Esophagus squamous epithelium (tissue), 5 donors: ENCODE measurements around the gene PRKN. TPM values are rescaled to one million over a fixed set of nuclear protein-coding genes. Genes with fewer than 3 reads are reported as not detected.

Source experiments
- DNase-seq: peaks from one replicate; lab custom pipeline; 2025; lab: John Stamatoyannopoulos, UW
- H3K27ac ChIP-seq, 4 donors: fragments of 200-600 bp; sonication (generic); one replicate each; pipeline ENCODE4 v1.5.1; 2016 to 2019; ENCODE audit warnings: mild to moderate bottlenecking in 1 of 4
- H3K27me3 ChIP-seq, 4 donors: fragments of 200-600 bp; sonication (generic); 1 replicate in 3 of 4; 2 replicates in 1 of 4; pipeline versions ENCODE4 v1.5.1 to v1.6.0; 2017 to 2021; ENCODE audit warnings: antibody characterized with exemption in 1 of 4
- H3K36me3 ChIP-seq, 3 donors: fragments of 200-600 bp; sonication (generic); one replicate each; pipeline ENCODE4 v1.5.1; 2016 to 2019
- H3K4me1 ChIP-seq, 3 donors: fragments of 200-600 bp; sonication (generic); one replicate each; pipeline ENCODE4 v1.5.1; 2017 to 2019
- H3K4me3 ChIP-seq, 4 donors: fragments of 200-600 bp; sonication (generic); 1 replicate in 3 of 4; 2 replicates in 1 of 4; pipeline ENCODE4 v1.5.1; 2016 to 2019; ENCODE audit warnings: mild to moderate bottlenecking in 2 of 4, moderate library complexity in 1 of 4
- H3K9me3 ChIP-seq, 3 donors: fragments of 200-600 bp; sonication (generic); one replicate each; pipeline ENCODE4 v1.5.1; 2016 to 2019
- CTCF ChIP-seq, 6 experiments: fragments of 450-650 bp in 4 of 6; fragments of 200-600 bp in 2 of 6; sonication (generic) in 2 of 6; IDR thresholded peaks; one replicate each; pipeline ENCODE4 v1.5.1; 2016 to 2019; ENCODE audit warnings: antibody characterized with exemption in 6 of 6, mild to moderate bottlenecking in 4 of 6, moderate library complexity in 4 of 6
- POLR2A ChIP-seq, 4 donors: fragments of 450-650 bp; IDR thresholded peaks; one replicate each; pipeline ENCODE4 v1.6.1; 2017; ENCODE audit warnings: antibody characterized with exemption in 4 of 4, mild to moderate bottlenecking in 4 of 4, moderate library complexity in 3 of 4
- WGBS, 2 donors: methylation state at CpG; one replicate each; pipeline ENCODE4 v1.1.5; 2018; 5-methylcytosine and 5-hydroxymethylcytosine counted together
- intact Hi-C: fragments of 100-400 bp; cut with DNase I; formaldehyde crosslinking; loops from one replicate; pipeline ENCODE4 v1.15.0; 2022
- total RNA-seq, 4 donors: library from RNA; depleted of rRNA; stranded (reverse); fragments of >200 nt; gene quantifications; one replicate each; pipeline ENCODE4 v1.1.0, GENCODE V29; 2016
- donor health status: DM: yes; HTN: yes; CAD: no.

Gene PRKN
- total RNA-seq, 4 donors from 2014 or later, result 0.70 to 5.5 (median 2.2) TPM

DNA sequence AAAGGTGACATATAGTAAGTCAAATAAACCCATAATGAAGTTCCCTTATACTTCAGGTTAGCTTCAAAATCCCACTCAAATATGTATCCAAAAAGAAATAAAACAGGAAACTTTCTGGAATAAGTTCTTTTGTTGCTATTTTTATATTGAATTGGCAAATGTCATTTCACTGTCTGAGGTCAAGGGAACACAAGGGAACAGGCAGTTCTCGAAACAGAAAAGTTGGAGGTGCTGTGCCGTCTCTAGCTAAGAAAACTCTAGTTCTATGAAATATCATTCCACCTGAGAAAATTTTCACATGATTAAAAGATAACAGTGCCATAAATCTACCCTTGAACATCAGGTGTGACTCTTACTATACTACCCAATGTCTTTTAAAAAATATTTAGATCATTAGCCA lies 358.5 kb downstream of the PRKN start:
- TF ChIP-seq POLR2A (IDR thresholded peaks at IDR 0.05) (no peak), CTCF (IDR thresholded peaks at IDR 0.05) (no peak)
- no peak overlapping the region for H3K27ac ChIP-seq
- no peaks in the 10 kb centered on the region for H3K9me3 ChIP-seq
- intact Hi-C loops, result no loop called here
- no peaks in the 10 kb centered on the region for H3K27me3 ChIP-seq
- no peak for DNase-seq
- H3K36me3 ChIP-seq, result no peaks in the 10 kb centered on the region
- no peak overlapping the region for H3K4me3 ChIP-seq
- no peaks in the 10 kb centered on the region for H3K4me1 ChIP-seq
- WGBS, 2 donors, result 89 to 91% methylated on average over 2 of the region's 2 CpGs

- Histone ChIP-seq H3K4me3 (no peak overlapping the region), H3K9me3 (no peaks in the 10 kb centered on the region), H3K27me3 (no peaks in the 10 kb centered on the region), H3K27ac (no peak overlapping the region), H3K4me1 (no peaks in the 10 kb centered on the region), H3K36me3 (no peaks in the 10 kb centered on the region)
- intact Hi-C loops, result no loop called here
- 70 to 83% methylated on average over 4 of the region's 4 CpGs for WGBS, 2 donors
- no peak for TF ChIP-seq CTCF (IDR thresholded peaks at IDR 0.05)
- no peak for TF ChIP-seq POLR2A (IDR thresholded peaks at IDR 0.05)
- no peak for DNase-seq
Observed at GRCh38 chr6:162364488-162364887, 363.1 kb downstream of the PRKN start.

DNA sequence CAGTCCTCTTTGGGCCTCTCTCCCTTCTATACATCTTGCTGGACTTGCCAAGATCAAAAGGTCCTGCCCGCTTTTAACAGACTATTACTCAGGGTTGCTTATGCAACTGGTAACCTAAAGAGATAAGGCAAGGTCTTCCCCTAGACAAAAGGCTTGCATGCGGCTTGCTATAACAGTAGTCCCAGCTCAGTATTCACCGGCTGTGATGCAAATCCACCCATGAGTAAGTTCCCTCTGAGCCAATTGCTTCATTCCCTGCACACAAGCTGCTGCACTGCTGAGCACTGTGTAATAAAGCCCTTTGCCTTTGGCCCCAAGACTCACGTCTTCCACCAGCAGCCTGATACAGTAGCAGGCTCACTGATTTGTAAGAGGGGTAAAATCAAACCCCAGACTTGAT lies 363.8 kb downstream of the PRKN start:
- Histone ChIP-seq H3K36me3 (no peaks in the 10 kb centered on the region), H3K27ac (no peak overlapping the region), H3K9me3 (no peaks in the 10 kb centered on the region), H3K4me3 (no peak overlapping the region), H3K4me1 (no peaks in the 10 kb centered on the region), H3K27me3 (no peaks in the 10 kb centered on the region)
- DNase-seq, result no peak
- 52 to 67% methylated on average over 4 of the region's 4 CpGs for WGBS, 2 donors
- intact Hi-C loops, result no loop called here
- no peak for TF ChIP-seq POLR2A (IDR thresholded peaks at IDR 0.05)
- TF ChIP-seq CTCF (IDR thresholded peaks at IDR 0.05), result no peak

GRCh38 chr6:162360901-162361567 lies 366.5 kb downstream of the PRKN start:
- TF ChIP-seq POLR2A (IDR thresholded peaks at IDR 0.05), result no peak
- no peak for TF ChIP-seq CTCF (IDR thresholded peaks at IDR 0.05)
- no peaks in the 10 kb centered on the region for H3K27me3 ChIP-seq
- H3K9me3 ChIP-seq, result no peaks in the 10 kb centered on the region
- no peaks in the 10 kb centered on the region for H3K36me3 ChIP-seq
- intact Hi-C loops, result no loop called here
- H3K4me3 ChIP-seq, result no peak overlapping the region
- 71 to 77% methylated on average over 6 of the region's 6 CpGs for WGBS, 2 donors
- no peaks in the 10 kb centered on the region for H3K4me1 ChIP-seq
- no peak for DNase-seq
- H3K27ac ChIP-seq, result no peak overlapping the region

DNA sequence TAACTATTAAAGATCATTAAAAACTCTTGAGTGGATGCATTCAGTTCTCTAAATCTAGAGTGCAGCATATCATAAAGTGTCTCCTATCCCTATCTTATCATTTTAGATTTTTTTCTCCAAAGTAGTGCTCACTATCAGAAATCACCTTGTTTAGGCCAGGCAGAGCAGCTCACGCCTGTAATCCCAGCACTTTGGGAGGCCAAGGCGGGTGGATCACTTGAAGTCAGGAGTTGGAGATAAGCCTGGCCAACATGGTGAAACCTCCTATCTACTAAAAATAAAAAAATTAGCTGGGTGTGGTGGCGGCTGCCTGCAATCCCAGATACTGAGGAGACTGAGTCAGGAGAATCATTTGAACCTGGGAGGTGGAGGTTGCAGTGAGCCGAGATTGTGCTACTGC lies 368.9 kb downstream of the PRKN start:
- DNase-seq, result no peak
- intact Hi-C loops, result no loop called here

More for the DNA sequence above, 368.9 kb downstream of the PRKN start:
- Histone ChIP-seq H3K4me3 (no peak overlapping the region), H3K9me3 (no peaks in the 10 kb centered on the region), H3K27ac (no peak overlapping the region), H3K4me1 (no peaks in the 10 kb centered on the region), H3K27me3 (no peaks in the 10 kb centered on the region), H3K36me3 (no peaks in the 10 kb centered on the region)
- TF ChIP-seq POLR2A (IDR thresholded peaks at IDR 0.05), result no peak
- no peak for TF ChIP-seq CTCF (IDR thresholded peaks at IDR 0.05)
- 88 to 89% methylated on average over 4 of the region's 4 CpGs for WGBS, 2 donors
